ENCODE measurements around the gene BMPR1B. TPM values are rescaled to one million over a fixed set of nuclear protein-coding genes. Genes with fewer than 3 reads are reported as not detected.

The BMPR1B gene
- total RNA-seq, 1 experiment from 2014 or later = 0.03 TPM

DNA sequence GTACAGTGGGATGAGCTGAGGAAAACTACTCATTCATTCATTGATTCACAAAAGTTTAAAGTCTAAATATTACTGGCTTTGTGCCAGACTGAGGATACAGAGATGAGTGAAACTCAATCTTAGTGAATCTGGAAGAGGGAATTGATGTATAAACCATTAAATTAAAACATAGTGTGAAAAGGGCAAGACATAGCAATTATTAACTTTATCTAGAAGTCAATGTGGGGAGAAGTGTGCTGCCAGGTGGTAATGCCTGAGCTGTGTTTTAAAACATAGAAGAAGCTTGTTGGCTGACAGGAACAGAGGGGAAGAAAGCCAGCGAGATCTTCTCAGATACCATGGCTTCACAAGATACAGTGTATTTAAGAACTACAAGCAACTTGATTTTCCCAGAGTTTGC, 153.4 kb downstream of the BMPR1B start:
- no peak for DNase-seq (ENCODE audit: low spot score)

DNA sequence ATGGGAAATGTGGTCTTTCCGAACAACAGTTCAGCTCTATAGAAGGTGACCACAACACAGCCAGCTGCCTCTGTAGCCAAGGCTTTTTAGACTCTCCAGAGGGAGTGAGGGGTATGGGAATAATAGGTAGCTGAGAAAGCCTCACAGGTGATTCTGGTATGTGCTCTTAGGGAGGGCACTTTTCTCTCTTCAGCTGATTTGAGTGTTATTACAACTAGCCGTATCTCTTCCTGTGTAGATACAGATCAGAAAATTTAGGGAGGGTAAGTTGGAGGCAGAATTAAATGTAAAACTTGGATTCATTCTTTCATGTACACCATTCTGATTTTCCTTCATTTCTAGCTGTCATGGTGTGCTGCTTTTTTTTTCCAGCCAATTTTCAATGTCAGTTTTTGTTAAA, 154.9 kb downstream of the BMPR1B start:
- DNase-seq (ENCODE audit: low spot score) = no peak

DNA sequence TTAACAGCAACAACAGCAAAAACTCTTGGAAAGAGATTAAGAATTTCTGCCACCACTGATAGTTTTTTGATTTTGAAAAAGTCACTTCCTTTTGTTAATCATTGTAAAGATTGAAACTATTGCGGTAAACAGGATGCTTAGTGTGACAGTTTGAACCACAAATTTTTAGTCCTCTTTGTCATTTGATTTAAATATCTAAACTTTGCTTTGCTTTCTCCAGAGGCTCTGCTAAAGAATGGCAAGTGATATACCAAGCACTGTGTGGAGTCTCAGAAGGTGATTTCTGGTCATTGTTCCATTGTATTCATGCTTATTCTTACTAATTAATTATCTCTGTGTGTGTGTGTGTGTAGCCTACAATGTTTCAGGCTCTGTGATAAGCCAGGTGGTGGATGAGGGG, 155.6 kb downstream of the BMPR1B start:
- no peak for DNase-seq (ENCODE audit: low spot score)

DNA sequence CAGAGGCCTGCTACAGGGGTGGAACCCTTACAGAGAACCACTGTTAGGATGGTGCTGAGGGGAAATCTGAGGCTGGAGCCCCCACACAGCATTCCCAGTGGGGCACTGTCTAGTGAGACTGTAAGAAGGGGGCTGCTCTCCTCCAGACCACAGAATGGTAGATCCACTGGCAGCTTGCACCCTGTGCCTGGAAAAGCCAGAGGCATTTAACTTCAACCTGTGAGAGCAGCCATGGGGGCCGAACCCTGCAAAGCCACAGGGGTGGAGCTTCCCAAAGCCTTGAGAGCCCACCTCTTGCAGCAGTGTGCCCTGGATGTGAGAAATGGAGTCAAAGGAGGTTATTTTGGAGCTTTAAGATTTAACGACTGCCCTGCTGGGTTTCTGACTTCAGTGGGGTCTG, 159.4 kb downstream of the BMPR1B start:
- DNase-seq (ENCODE audit: low spot score) = no peak

DNA sequence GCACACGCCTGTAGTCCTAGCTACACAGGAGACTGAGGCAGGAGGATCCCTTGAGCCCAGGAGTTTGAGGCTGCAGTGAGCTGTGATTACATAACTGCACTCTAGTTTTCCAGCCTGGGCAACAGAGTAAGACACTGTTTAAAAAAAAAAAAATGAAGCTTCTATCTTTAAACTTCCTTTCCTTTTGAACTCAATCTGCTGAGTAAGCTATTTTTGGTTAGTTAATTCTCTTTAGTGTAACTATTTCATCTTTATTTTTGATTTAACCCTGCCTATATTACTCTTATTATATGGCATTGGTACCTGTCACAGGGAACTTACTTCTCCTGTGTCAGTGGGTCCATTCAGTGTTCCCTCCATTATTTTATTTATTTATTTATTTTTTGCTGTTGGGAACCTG, 160.8 kb downstream of the BMPR1B start:
- DNase-seq (ENCODE audit: low spot score) = no peak

DNA sequence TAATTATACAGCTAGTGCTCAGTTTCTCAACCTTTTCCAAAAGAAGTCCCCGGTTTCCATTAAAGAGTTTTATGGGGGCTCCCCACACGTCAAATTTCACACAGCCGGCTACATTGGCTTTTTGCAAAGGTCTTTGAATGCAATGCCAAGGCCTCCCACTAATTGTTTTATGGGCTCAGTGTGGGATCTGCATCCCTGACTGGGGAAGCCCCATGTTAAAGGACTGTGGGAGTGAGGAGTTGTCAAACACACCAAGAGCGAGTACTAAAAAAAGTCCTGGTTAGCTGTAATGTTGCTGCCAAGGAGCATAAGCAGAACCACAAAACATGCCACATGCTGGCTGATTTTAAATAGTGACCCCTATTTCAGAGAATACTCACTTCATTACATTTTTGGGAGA, 162.6 kb downstream of the BMPR1B start:
- no peak for DNase-seq (ENCODE audit: low spot score)

DNA sequence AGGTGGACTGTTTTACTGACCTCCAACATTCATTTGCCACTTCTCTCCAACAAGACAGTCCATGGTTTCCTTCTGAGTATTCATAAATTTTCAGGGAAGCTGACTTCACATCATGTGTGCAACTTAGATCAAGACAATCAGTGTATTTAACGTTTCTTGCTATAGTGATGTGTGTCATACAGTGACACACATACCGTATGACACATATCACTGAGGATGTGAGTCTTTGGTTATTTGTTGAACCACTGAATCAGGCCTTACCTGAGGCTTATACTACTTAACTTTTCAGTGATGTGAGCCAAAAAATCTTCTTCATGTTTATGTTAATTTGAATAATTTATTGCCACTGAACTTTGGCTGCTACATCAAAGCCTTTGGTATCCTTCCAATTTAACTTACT, 166.8 kb downstream of the BMPR1B start:
- no peak for DNase-seq (ENCODE audit: low spot score)

DNA sequence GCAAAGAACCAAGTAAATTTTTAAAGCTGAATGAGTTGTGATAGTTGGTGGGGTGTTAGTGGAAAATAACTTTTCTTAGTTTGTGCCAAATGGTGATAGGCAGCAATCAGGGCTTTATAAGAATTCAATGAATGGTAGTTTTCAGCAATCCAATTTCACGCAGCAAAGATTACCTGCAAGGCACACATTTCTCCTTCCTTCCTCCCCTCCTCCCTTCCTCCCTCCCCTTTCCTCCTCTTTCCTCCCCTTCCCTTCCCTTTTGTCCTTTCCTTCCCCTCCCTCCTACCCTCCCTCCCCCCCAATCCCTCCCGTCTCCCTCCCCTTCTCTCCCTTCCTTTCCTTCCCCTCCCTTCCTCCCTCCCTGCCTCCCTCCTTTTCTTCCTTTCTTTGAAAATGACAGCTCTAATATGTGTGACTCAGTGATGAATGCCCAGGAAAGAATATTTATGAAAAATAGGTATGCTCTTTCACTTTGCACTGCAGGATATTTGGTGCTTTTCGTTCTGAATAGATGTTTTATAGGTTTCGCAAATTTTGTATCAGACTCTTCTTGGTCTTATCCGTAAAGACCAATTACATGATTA, 168.1 kb downstream of the BMPR1B start:
- no peak for DNase-seq (ENCODE audit: low spot score)

DNA sequence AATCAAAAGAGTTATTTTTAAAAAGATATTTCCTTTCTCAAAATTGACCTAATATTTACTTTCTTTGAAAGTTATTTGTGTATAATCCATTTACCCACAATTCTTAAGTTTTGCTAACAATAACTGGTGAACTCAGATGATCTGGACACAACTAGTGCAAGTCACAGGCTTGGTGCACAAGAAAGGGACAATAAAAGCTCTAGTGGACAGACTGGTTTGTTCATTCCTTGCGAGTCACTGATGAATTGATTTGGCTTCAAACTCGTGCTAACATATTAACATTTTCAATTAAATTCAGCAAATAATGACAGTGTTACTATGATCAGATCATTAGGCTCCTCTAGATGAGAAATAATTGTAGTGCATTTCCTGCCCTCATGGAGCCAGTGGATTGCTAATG, 169.2 kb downstream of the BMPR1B start:
- peak; percentile 22 for DNase-seq (ENCODE audit: low spot score)

DNA sequence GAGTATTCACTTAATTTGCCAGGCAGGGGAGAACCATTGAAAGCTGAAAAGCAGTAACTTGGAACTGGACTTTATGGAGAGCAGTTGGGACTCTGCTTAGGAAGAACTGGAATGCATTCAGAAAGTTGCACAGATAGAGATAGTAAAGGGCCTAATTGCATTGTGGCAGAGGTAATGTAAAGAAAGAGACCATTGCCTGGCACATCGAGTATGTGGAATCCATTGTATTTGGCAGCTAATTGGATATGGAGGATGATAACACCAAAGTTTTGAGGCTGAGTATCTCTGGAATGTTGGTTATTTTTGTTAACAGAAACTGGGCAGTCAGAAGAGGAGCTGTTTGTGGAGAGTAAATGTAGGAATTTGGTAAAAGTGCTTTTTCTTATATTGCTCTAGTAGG, 169.9 kb downstream of the BMPR1B start:
- DNase-seq (ENCODE audit: low spot score) = no peak

DNA sequence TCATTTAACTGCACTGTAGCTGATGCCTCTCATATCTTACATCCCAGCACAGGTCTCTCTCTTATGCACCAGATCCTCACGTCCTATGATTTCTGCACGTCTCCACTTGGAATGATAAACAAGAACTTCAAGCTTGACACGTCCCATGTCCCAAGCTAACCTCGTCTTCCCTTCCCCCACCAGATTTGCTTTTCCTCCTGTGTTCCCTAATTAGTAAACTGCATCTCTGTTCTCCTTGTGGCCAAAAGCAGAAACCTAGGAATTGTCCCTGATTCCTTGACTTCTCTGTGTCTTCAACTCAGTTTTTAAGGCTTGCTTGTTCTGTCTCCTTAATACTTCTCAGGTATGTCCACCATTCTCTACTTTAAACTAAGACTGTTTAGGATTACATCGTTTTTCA, 171.9 kb downstream of the BMPR1B start:
- DNase-seq (ENCODE audit: low spot score) = no peak

DNA sequence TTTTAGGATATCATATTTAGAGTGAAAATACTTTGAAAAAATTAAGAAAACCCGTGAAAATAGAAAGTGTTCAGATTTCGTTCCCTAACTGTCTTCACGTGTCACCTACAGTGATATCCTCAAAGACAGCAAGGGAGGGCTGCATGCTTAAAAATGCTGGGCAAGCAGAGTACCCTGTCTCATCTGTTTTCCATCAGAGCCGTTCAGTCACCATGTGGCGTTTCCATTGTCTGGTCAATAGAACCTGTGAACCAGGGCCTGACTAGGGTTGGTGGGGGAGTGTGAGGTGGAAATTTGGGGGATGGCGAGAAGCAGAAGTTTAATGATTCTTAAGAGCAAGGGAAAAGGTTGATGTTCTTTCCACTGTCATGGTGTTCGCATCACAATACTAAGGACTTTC, 173.9 kb downstream of the BMPR1B start:
- no peak for DNase-seq (ENCODE audit: low spot score)

DNA sequence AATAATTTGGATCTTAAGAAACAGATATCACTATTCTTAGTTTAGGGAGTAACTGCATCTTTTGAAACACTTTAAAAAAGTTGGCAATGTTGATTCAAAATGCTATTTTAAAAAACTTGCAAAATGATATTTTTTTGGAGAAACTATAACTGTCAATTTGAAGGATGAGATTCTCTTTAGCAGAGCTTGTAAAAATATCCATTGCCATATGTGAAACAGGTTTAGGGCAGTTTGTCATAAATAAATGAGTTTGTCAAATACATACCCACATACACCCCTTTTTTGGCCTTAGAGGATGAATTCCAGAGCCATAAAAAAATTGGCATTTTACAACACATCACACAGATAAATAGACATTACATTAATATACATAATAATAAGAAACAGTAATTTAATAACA, 174.6 kb downstream of the BMPR1B start:
- no peak for DNase-seq (ENCODE audit: low spot score)

DNA sequence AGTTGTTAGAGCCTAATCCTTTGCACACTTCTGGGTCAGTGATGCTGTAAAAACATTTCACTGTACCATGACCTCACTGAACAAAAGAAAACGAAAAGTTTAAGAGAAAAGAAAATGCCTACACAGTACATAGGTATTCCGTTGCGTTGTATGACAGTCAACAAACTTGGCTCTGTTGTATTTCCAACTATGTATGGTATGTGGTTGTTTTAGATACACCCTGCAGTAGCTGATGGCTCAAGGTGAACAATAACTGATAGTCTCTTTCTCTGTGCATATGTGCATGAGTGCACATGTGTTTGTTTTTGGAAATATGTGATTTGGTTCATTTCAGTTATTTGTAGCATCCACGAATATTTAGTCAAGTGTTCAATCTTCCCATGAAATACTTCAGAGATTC, 176.0 kb downstream of the BMPR1B start:
- DNase-seq (ENCODE audit: low spot score) = no peak

DNA sequence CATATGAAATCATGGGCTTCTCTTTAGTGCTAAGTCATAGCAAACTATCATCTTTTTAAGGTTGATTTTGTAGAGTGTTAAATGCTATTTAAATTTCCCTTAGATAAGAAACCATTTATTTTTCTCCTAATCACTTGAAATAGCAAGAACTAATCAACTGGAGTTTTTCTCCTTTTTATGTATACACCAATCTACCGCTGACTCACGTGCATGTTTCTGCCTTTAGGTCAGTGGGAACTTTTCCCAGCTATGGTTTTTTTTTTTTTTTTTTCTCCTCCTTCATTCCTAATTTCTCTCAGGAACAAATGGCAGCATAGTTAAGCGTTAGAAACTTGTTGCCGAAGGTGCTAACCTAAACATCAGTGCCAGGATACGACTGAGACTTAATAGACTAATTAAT, 176.4 kb downstream of the BMPR1B start:
- DNase-seq (ENCODE audit: low spot score) = no peak

DNA sequence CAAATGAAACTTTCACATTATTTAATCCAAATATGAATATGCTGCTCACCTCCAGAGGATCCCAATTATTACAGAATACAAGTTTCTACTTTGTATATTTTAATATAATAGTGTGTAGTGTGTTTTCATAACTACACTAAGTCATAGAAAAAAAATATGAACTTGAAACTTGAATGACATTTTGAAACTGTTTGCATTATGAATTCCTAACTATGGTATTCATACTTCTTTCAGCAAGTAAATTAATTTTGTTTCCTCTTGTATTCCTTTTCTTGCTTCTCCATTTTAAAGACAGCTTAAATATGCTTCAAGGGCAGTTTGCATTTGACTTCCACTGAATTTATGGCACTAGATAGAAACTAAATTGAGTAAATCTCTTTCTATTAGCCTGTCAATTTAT, 177.1 kb downstream of the BMPR1B start:
- DNase-seq (ENCODE audit: low spot score) = no peak

DNA sequence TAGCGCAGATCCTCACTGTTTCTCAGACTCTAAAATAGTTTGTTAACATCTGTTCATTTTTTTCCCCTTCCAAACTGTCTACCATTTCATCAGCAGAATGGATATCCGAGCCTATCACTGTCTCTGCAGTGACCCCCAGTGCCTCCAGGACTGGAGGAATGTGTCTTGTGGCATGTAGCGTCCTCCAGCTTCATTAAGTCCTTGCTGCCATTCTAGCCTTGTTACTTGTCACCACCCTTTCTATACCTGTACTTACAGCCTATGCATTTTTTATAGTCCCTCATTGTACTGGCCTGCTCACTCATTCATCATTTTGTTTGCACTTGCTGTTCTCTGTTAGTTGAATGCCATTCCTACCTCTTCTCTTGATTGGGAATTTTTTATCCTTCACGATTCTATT, 179.1 kb downstream of the BMPR1B start:
- no peak for DNase-seq (ENCODE audit: low spot score)

DNA sequence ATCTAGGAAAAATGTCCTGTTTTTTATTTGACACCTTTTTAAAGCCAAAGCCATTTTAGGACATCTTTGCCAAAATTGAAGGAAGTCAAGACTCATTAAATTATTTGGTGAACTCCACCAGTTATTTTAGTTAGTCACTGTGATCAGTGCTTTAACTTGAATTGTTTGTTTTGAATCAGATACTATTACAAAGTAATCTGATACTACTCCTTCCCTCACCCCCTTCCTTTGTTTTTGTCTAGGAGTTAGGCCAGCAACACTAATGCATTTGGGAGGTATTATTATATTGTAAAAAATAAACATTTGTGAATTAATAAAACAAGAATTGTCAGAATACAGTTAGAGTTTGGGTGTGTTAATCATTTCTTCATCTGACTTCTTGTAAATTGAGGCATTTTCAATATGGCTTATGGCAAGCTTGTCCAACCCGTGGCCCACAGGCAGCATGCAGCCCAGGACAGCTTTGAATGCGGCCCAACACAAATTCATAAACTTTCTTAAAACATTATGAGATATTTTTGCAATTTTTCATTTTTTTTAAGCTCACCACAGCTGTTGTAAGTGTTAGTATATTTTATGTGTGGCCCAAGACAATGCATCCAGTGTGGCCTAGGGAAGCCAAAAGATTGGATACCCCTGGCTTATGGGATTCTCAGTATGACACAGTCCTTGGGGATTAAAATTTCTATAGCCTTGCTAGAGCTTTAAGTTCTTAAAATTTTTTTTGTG, 182.2 kb downstream of the BMPR1B start:
- DNase-seq (ENCODE audit: low spot score) = no peak

DNA sequence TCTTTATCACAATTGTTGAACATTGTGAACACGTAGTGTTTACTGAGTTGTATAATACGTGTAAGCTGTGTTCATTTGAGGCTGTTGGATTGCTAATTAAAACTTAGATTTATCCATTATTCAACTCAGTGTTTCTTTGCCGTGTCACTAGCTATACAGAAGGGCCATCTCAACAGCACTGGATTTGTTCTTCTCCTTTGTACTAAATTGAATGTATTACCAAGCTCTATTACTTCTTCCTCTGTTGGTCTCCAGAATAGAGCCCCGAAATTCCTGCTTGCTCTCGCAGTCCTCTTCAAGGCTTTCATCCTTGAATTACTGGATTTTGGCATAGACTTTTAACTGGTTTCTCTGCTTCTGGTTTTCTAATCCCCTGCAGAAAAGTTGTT, 182.8 kb downstream of the BMPR1B start:
- DNase-seq (ENCODE audit: low spot score) = no peak

DNA sequence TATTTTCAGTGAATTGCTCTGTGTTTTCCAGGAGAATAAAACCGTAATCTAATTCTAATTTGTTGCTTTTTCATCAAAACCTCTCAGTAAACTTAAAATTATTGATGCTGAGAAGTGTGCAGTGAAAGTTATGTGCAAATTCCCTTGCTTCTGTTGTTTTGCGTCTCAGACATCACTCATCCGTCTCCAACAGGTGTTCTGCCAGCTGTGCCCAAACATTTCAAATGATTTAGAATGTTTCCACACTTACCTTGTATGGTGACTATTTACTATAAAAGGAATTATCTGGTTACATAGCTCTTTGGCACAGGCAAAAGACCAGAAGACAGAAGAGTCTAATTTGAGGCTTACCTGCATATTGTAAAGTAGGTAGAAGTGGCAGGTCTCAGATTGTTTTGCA, 184.0 kb downstream of the BMPR1B start:
- no peak for DNase-seq (ENCODE audit: low spot score)

DNA sequence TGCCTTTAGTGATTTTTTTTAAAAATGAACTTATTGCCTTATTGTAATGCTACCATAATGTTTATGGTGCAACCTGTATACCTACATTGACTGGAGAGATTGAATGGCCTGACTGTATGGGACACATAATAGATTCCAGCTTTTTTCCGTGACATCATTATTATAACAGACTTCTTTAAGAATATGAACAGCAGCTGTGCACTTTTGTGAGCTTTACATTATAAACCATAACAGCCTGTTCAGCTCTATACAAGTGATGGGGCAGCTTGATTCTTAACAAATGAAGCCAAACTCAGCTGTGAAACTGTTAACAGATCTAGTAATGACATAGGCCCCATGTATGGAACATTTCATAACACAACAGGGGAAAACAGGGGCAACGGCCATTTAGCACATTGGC, 187.0 kb downstream of the BMPR1B start:
- DNase-seq (ENCODE audit: low spot score) = no peak

DNA sequence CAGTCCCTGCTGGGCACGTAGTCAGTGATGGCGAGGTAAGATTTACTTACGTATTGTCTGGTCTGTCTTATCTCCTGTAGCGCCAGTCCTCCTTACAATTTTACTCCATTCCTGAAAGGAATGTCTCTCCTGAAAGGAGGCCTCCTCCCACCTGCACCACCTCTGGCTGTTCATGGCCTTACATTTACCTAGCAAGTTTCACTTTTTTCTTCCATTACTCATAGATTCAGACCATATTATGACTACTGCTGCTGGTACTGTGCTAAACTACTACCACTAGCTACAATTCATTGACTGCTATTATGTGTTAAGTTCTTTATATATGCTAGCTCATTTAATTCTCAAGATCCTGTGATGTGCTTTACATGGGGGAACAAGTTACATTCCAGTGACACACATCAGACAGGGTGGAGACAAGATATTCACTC, 189.9 kb downstream of the BMPR1B start:
- no peak for DNase-seq (ENCODE audit: low spot score)

DNA sequence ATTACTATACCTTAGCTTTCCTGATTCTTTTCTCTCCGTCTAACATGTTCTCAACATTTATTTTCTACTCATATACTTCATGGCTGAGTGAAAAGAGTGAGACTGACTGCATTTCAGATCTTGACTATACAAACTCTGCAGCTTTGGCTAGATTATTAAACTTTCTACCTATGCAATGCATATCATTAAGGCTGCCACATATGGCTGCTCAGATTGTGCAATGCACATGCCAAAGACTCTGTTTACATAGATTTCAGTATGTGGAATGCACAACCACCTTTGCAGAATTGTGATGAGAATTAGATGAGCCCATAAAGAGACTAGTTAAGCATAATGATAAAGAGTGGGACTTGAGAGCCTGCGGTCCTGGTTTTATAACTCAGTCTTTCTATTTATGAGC, 196.5 kb downstream of the BMPR1B start:
- DNase-seq (ENCODE audit: low spot score) = no peak

DNA sequence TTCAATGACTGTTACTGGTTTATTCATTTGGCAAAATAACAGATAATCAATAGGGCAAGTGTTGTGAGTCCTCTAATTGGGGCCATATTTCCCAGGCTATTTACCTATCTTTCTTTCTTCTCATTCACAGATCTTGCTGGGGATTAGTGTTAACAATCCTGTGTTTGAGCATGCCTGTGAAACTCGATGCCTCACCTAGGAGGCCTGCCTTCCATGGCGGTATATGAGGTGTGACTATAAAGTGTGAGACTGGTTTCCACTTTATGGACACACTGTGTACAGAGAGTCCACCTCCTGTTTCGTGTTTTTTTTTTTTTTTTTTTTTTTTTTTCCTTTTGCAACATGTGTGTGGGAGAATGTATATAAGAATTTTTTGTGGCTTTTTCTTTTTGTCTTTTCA, 199.3 kb downstream of the BMPR1B start:
- DNase-seq (ENCODE audit: low spot score) = no peak
